HepG2 (cell line): Measurements from ENCODE around the gene OR6C2. TPM values are rescaled to one million over a fixed set of nuclear protein-coding genes. Genes with fewer than 3 reads are reported as not detected.

Source experiments
- ATAC-seq: fragments of 200-7000 bp; cut with Tn5 transposase; 3 replicates; pipeline ENCODE4 v1.9.1; 2020; ENCODE audit warnings: mild to moderate bottlenecking, moderate library complexity
- BruUV-seq: library from RNA; stranded (reverse); fragments of 400-500 nt; replicated peaks from 2 replicates; lab custom pipeline; 2021; lab: Mats Ljungman, UMichigan
- CTCF ChIA-PET: fragments of 300-600 bp; formaldehyde crosslinking; extraction: SDS; loops from one replicate; lab custom pipeline; 2021; ENCODE audit warnings: low total read pairs, inconsistent platforms, low intra/inter-chr PET ratio; lab: Yijun Ruan, JAX
- POLR2A ChIA-PET: fragments of 350-600 bp; sonication (Branson Sonifier 250); formaldehyde crosslinking; loops from one replicate; lab custom pipeline; 2020; ENCODE audit warnings: antibody characterized with exemption, inconsistent platforms; lab: Yijun Ruan, JAX
- DNase-seq: peaks from one replicate; pipeline ENCODE4 v3.0.0-alpha.2; 2015; ENCODE audit warnings: low spot score
- FAIRE-seq: peaks from 3 replicates; lab custom pipeline; 2011; peaks lifted over from hg19 to GRCh38; lab: Jason Lieb, UNC
- H2AFZ ChIP-seq: one replicate; pipeline ENCODE4 v1.6.1; 2011; ENCODE audit warnings: low read length, inconsistent platforms
- H3K27ac ChIP-seq: fragments of 300-600 bp; 3 replicates; pipeline ENCODE4 v1.8.0; 2011; ENCODE audit warnings: mixed run types, mild to moderate bottlenecking, mixed read lengths, low read length, inconsistent platforms; ENCODE audit not compliant: insufficient read depth; ENCODE audit errors: extremely low read length
- H3K27me3 ChIP-seq, 2 experiments: fragments of 200-600 bp in 1 of 2; 2 replicates in 1 of 2; 3 replicates in 1 of 2; pipeline versions ENCODE4 v1.6.0 to v1.8.0; 2011; ENCODE audit warnings: low read length in 2 of 2, mild to moderate bottlenecking in 2 of 2, moderate library complexity in 2 of 2, inconsistent platforms in 1 of 2; ENCODE audit not compliant: insufficient read depth in 2 of 2, control insufficient read depth in 1 of 2
- H3K36me3 ChIP-seq, 2 experiments: fragments of 200-600 bp in 1 of 2; replicated peaks in 1 of 2; 2 replicates in 1 of 2; 3 replicates in 1 of 2; pipeline versions ENCODE4 v1.5.1 to v1.8.0; 2011; ENCODE audit warnings: low read length in 2 of 2, inconsistent platforms in 1 of 2; ENCODE audit not compliant: insufficient read depth in 2 of 2, control insufficient read depth in 1 of 2
- H3K4me1 ChIP-seq: 2 replicates; pipeline ENCODE4 v1.5.1; 2012; ENCODE audit warnings: low read length, inconsistent platforms; ENCODE audit not compliant: insufficient read depth
- H3K4me2 ChIP-seq: 2 replicates; pipeline ENCODE4 v1.6.0; 2011; ENCODE audit warnings: low read depth, low read length, inconsistent platforms
- H3K4me3 ChIP-seq, 3 experiments: fragments of 200-600 bp in 1 of 3; sonication (generic), shearing (Covaris generic) in 1 of 3; replicated peaks in 1 of 3; 2 replicates each; pipeline ENCODE4 v1.5.1; 2011 to 2016; ENCODE audit warnings: low read length in 3 of 3, inconsistent platforms in 2 of 3, low read depth in 2 of 3, mild to moderate bottlenecking in 2 of 3, control low read depth in 1 of 3, mixed read lengths in 1 of 3; ENCODE audit not compliant: insufficient read depth in 1 of 3
- H3K79me2 ChIP-seq: one replicate; pipeline ENCODE4 v1.6.1; 2011; ENCODE audit warnings: low read length, inconsistent platforms; ENCODE audit not compliant: insufficient read depth
- H3K9ac ChIP-seq: 2 replicates; pipeline ENCODE4 v1.6.0; 2011; ENCODE audit warnings: mild to moderate bottlenecking, low read depth, low read length, inconsistent platforms; ENCODE audit not compliant: insufficient read depth
- H3K9me3 ChIP-seq: 2 replicates; pipeline ENCODE4 v1.5.1; 2012; ENCODE audit warnings: mild to moderate bottlenecking, low read length
- H4K20me1 ChIP-seq: 2 replicates; pipeline ENCODE4 v1.6.0; 2011; ENCODE audit warnings: inconsistent platforms, mild to moderate bottlenecking, low read length, moderate library complexity; ENCODE audit not compliant: insufficient read depth
- ATAD3A ChIP-seq: sonication (generic); formaldehyde crosslinking; IDR thresholded peaks from 2 replicates; pipeline ENCODE4 v1.4.0; 2020; ENCODE audit warnings: missing genetic modification reagents
- CBFB ChIP-seq: sonication (generic); formaldehyde crosslinking; IDR thresholded peaks from 2 replicates; pipeline ENCODE4 v1.4.0; 2020; ENCODE audit warnings: missing genetic modification reagents
- GPBP1L1 ChIP-seq: sonication (generic); formaldehyde crosslinking; IDR thresholded peaks from 2 replicates; pipeline ENCODE4 v1.5.0; 2020; ENCODE audit warnings: mild to moderate bottlenecking, missing genetic modification reagents
- MED13 ChIP-seq: sonication (generic); formaldehyde crosslinking; IDR thresholded peaks from 2 replicates; pipeline ENCODE4 v1.5.0; 2020; ENCODE audit warnings: missing genetic modification reagents
- PBX2 ChIP-seq: IDR thresholded peaks from 2 replicates; pipeline ENCODE4 v1.6.1; 2016; ENCODE audit warnings: control low read depth
- PRDM4 ChIP-seq: sonication (generic); formaldehyde crosslinking; IDR thresholded peaks from 2 replicates; pipeline ENCODE4 v1.9.0; 2021; ENCODE audit warnings: missing genetic modification reagents, borderline replicate concordance
- SKI ChIP-seq: fragments of 450-650 bp; IDR thresholded peaks from one replicate; pipeline ENCODE4 v1.6.1; 2018; ENCODE audit warnings: mild to moderate bottlenecking; ENCODE audit not compliant: partially characterized antibody
- U2AF2 ChIP-seq: fragments of 200-400 bp; formaldehyde crosslinking; IDR thresholded peaks from 2 replicates; pipeline ENCODE4 v1.6.1; 2017; ENCODE audit warnings: low read depth, mild to moderate bottlenecking, low read length
- ZFP82 ChIP-seq: sonication (generic); formaldehyde crosslinking; IDR thresholded peaks from 2 replicates; pipeline ENCODE4 v1.5.1; 2020; ENCODE audit warnings: mild to moderate bottlenecking, missing genetic modification reagents, borderline replicate concordance
- ZNF235 ChIP-seq: sonication (generic); formaldehyde crosslinking; IDR thresholded peaks from 2 replicates; pipeline ENCODE4 v1.8.1; 2023; ENCODE audit warnings: mild to moderate bottlenecking, missing genetic modification reagents, borderline replicate concordance
- ZNF446 ChIP-seq: sonication (generic); formaldehyde crosslinking; IDR thresholded peaks from 2 replicates; pipeline ENCODE4 v1.5.0; 2020; ENCODE audit warnings: mild to moderate bottlenecking, missing genetic modification reagents
- ZNF563 ChIP-seq: sonication (generic); formaldehyde crosslinking; IDR thresholded peaks from 2 replicates; pipeline ENCODE4 v1.8.0; 2022; ENCODE audit warnings: mild to moderate bottlenecking, moderate library complexity, missing genetic modification reagents
- ZNF777 ChIP-seq: sonication (generic); formaldehyde crosslinking; IDR thresholded peaks from 2 replicates; pipeline ENCODE4 v1.4.0; 2020; ENCODE audit warnings: missing genetic modification reagents
- ZNF879 ChIP-seq: sonication (generic); formaldehyde crosslinking; IDR thresholded peaks from 2 replicates; pipeline ENCODE4 v1.8.1; 2023; ENCODE audit warnings: missing genetic modification reagents
- WGBS: methylation state at CpG from one replicate; pipeline ENCODE4 v1.1.6; 2017; ENCODE audit warnings: low lambda C conversion rate; 5-methylcytosine and 5-hydroxymethylcytosine counted together
- in situ Hi-C: cut with HindIII; loops from 2 replicates; pipeline ENCODE4 v1.10.0; 2017; ENCODE audit warnings: low pct_unique_long_range_greater_than_20kb; ENCODE audit not compliant: extremely low pct_ligation_motif_present
- intact Hi-C: fragments of 100-400 bp; cut with micrococcal nuclease; formaldehyde crosslinking; loops from one replicate; pipeline ENCODE4 v1.10.0; 2022; ENCODE audit not compliant: unreplicated experiment
- polyA plus RNA-seq, 8 experiments: library from polyadenylated mRNA; depleted of rRNA in 3 of 8; stranded (reverse) in 7 of 8; unstranded in 1 of 8; fragments of >200 nt; fragmentation: Illumina TruSeq in 4 of 8; extraction: Trizol in 4 of 8; gene quantifications; 2 replicates each; pipeline versions ENCODE4 v1.2.1 to v1.2.3, GENCODE V29; 2011 to 2016; ENCODE audit warnings: low read depth in 4 of 8, missing spikeins in 1 of 8, mixed read lengths in 1 of 8; ENCODE audit not compliant: insufficient read depth in 1 of 8
- total RNA-seq, 5 experiments: library from RNA; depleted of rRNA; stranded (reverse); fragments of >200 nt; fragmentation: Illumina TruSeq; extraction: Trizol; gene quantifications; 2 replicates each; pipeline ENCODE4 v1.2.3, GENCODE V29; 2016; ENCODE audit warnings: low read depth in 1 of 5

Gene OR6C2
- total and polyA plus RNA-seq, 2 of the 13 experiments (the other 11 are each of a cell fraction or from before 2014, with no cell fraction given) = not detected

- no peak for TF ChIP-seq PRDM4 (CRISPR knock-in tag)
- TF ChIP-seq ZNF777 (CRISPR knock-in tag) = no peak
- TF ChIP-seq ZFP82 (CRISPR knock-in tag) = no peak
- no peak for TF ChIP-seq ZNF446 (CRISPR knock-in tag)
- no peak for TF ChIP-seq ATAD3A (CRISPR knock-in tag)
Observed at GRCh38 chr12:55416961-55417360, 26.9 kb upstream of the OR6C2 start (continued).

GRCh38 chr12:55420307-55420962 is 23.4 kb upstream of the OR6C2 start:
- ChIA-PET POLR2A (no interaction called here), CTCF (no interaction called here)
- no peak overlapping the region for H3K4me2 ChIP-seq
- no peaks in the 10 kb centered on the region for H3K9me3 ChIP-seq
- H4K20me1 ChIP-seq = no peaks in the 10 kb centered on the region
- H3K79me2 ChIP-seq = no peaks in the 10 kb centered on the region
- in situ Hi-C loops = no loop called here
- intact Hi-C loops = no loop called here
- WGBS = 44% methylated on average over 2 of the region's 2 CpGs
- DNase-seq (no peak), ATAC-seq (no peak), FAIRE-seq (no peak)
- no peaks in the 10 kb centered on the region for H3K27me3 ChIP-seq
- H3K4me3 ChIP-seq = no peak overlapping the region
- no peaks in the 10 kb centered on the region for H3K36me3 ChIP-seq
- no peak overlapping the region for H3K9ac ChIP-seq
- no TSS peak for BruUV-seq
- H3K27ac ChIP-seq = no peak overlapping the region
- peaks cover 3% of the 10 kb centered on the region; the same call in 1 of the 2 replicates for H3K4me1 ChIP-seq
- no peak overlapping the region for H2AFZ ChIP-seq
- TF ChIP-seq ZNF235 (CRISPR knock-in tag) (no peak), ZNF563 (no peak), SKI (no peak), ZNF879 (CRISPR knock-in tag) (no peak), U2AF2 (no peak), CBFB (CRISPR knock-in tag) (no peak), GPBP1L1 (no peak), MED13 (CRISPR knock-in tag) (no peak), PBX2 (CRISPR knock-in tag) (no peak)
